H9 (cell line): ENCODE results near the gene INPP5A. TPM values are rescaled to one million over a fixed set of nuclear protein-coding genes. Genes with fewer than 3 reads are reported as not detected.
"Not testable (repeated sequence)": the region's sequence is repeated elsewhere in the genome, so short reads cannot be mapped to it uniquely, and the experiment has no call there.

Experiments
- DNase-seq: peaks from one replicate; pipeline ENCODE4 v3.0.0-alpha.2; 2017
- H2AFZ ChIP-seq: one replicate; pipeline ENCODE4 v1.6.1; 2013; ENCODE audit warnings: mild to moderate bottlenecking, low read length, control low read depth, moderate library complexity
- H2AK5ac ChIP-seq: 2 replicates; pipeline ENCODE4 v1.6.1; 2013; ENCODE audit warnings: low read length, control low read depth, mixed read lengths; ENCODE audit not compliant: insufficient read length
- H2BK120ac ChIP-seq: one replicate; pipeline ENCODE4 v1.6.1; 2013; ENCODE audit warnings: low read depth, mild to moderate bottlenecking, low read length, control low read depth, inconsistent platforms; ENCODE audit not compliant: poor library complexity, severe bottlenecking
- H2BK12ac ChIP-seq: 2 replicates; pipeline ENCODE4 v1.6.1; 2013; ENCODE audit warnings: low read length, control low read depth, mixed read lengths, low read depth; ENCODE audit not compliant: insufficient read length
- H2BK15ac ChIP-seq: 2 replicates; pipeline ENCODE4 v1.6.1; 2013; ENCODE audit warnings: low read depth, low read length, control low read depth
- H2BK20ac ChIP-seq: one replicate; pipeline ENCODE4 v1.6.1; 2013; ENCODE audit warnings: low read depth, mild to moderate bottlenecking, low read length, control low read depth, inconsistent platforms; ENCODE audit not compliant: poor library complexity, severe bottlenecking
- H2BK5ac ChIP-seq: 2 replicates; pipeline ENCODE4 v1.6.1; 2013; ENCODE audit warnings: low read length, control low read depth, mixed read lengths; ENCODE audit not compliant: insufficient read length
- H3K14ac ChIP-seq: 2 replicates; pipeline ENCODE4 v1.6.1; 2013; ENCODE audit warnings: low read length, control low read depth; ENCODE audit not compliant: insufficient read depth
- H3K18ac ChIP-seq: 2 replicates; pipeline ENCODE4 v1.6.1; 2013; ENCODE audit warnings: low read depth, mild to moderate bottlenecking, mixed read lengths, low read length, control low read depth; ENCODE audit not compliant: insufficient read length
- H3K23ac ChIP-seq: 2 replicates; pipeline ENCODE4 v1.6.1; 2013; ENCODE audit warnings: low read length, control low read depth, mixed read lengths, low read depth; ENCODE audit not compliant: insufficient read length
- H3K23me2 ChIP-seq: 2 replicates; pipeline ENCODE4 v1.6.1; 2013; ENCODE audit warnings: low read depth, mild to moderate bottlenecking, mixed read lengths, low read length, control low read depth; ENCODE audit not compliant: insufficient read length, poor library complexity, severe bottlenecking
- H3K27ac ChIP-seq: 2 replicates; pipeline ENCODE4 v1.5.1; 2013; ENCODE audit warnings: low read length, control low read depth, mixed read lengths, low read depth; ENCODE audit not compliant: insufficient read length
- H3K27me3 ChIP-seq: 2 replicates; pipeline ENCODE4 v1.6.1; 2013; ENCODE audit warnings: low read length, control low read depth, inconsistent platforms; ENCODE audit not compliant: insufficient read depth
- H3K4ac ChIP-seq: 2 replicates; pipeline ENCODE4 v1.6.1; 2013; ENCODE audit warnings: low read depth, mild to moderate bottlenecking, control low read depth, inconsistent platforms, low read length, moderate library complexity
- H3K4me1 ChIP-seq: 2 replicates; pipeline ENCODE4 v1.6.1; 2013; ENCODE audit warnings: low read length, control low read depth, inconsistent platforms; ENCODE audit not compliant: insufficient read depth
- H3K4me2 ChIP-seq: 2 replicates; pipeline ENCODE4 v1.6.1; 2013; ENCODE audit warnings: low read length, control low read depth, mixed read lengths; ENCODE audit not compliant: insufficient read length, insufficient read depth
- H3K56ac ChIP-seq: 2 replicates; pipeline ENCODE4 v1.6.1; 2013; ENCODE audit warnings: low read depth, mild to moderate bottlenecking, mixed read lengths, low read length, control low read depth; ENCODE audit not compliant: insufficient read length
- H3K79me1 ChIP-seq: 2 replicates; pipeline ENCODE4 v1.6.1; 2013; ENCODE audit warnings: low read depth, mild to moderate bottlenecking, moderate library complexity, low read length, control low read depth, inconsistent platforms; ENCODE audit not compliant: insufficient read depth, poor library complexity, severe bottlenecking
- H3K79me2 ChIP-seq: 2 replicates; pipeline ENCODE4 v1.6.1; 2013; ENCODE audit warnings: low read length, control low read depth, inconsistent platforms; ENCODE audit not compliant: insufficient read depth
- H3K9ac ChIP-seq: 2 replicates; pipeline ENCODE4 v1.6.1; 2013; ENCODE audit warnings: low read length, control low read depth, mixed read lengths; ENCODE audit not compliant: insufficient read length; ENCODE audit errors: extremely low read depth
- H3K9me3 ChIP-seq: one replicate; pipeline ENCODE4 v1.6.1; 2013; ENCODE audit warnings: low read depth, low read length, inconsistent platforms; ENCODE audit not compliant: control insufficient read depth
- H3T11ph ChIP-seq: one replicate; pipeline ENCODE4 v1.6.1; 2013; ENCODE audit warnings: mild to moderate bottlenecking, low read length, control low read depth, inconsistent platforms
- H4K20me1 ChIP-seq: one replicate; pipeline ENCODE4 v1.6.1; 2013; ENCODE audit not compliant: control insufficient read depth, insufficient read length, insufficient read depth
- H4K5ac ChIP-seq: 2 replicates; pipeline ENCODE4 v1.6.1; 2013; ENCODE audit warnings: low read depth, mild to moderate bottlenecking, mixed read lengths, low read length, control low read depth; ENCODE audit not compliant: insufficient read length
- H4K8ac ChIP-seq: replicated peaks from 2 replicates; pipeline ENCODE4 v1.6.1; 2013; ENCODE audit warnings: low read length, control low read depth, mixed read lengths, low read depth; ENCODE audit not compliant: insufficient read length
- H4K91ac ChIP-seq: 2 replicates; pipeline ENCODE4 v1.6.1; 2013; ENCODE audit warnings: low read depth, mild to moderate bottlenecking, moderate library complexity, mixed read lengths, low read length, control low read depth; ENCODE audit not compliant: insufficient read length
- H3K27ac Mint-ChIP-seq, 3 experiments: 2 replicates in 2 of 3; 3 replicates in 1 of 3; pipeline ENCODE4 v1.8.0; 2020 to 2021; ENCODE audit warnings: mixed read lengths in 3 of 3, mild to moderate bottlenecking in 1 of 3, moderate library complexity in 1 of 3
- H3K27me3 Mint-ChIP-seq: 2 replicates; pipeline ENCODE4 v1.8.0; 2021; ENCODE audit warnings: low read depth, mild to moderate bottlenecking, moderate library complexity, mixed read lengths
- H3K36me3 Mint-ChIP-seq, 3 experiments: 2 replicates in 2 of 3; 3 replicates in 1 of 3; pipeline ENCODE4 v1.8.0; 2020 to 2021; ENCODE audit warnings: low read depth in 3 of 3, mixed read lengths in 3 of 3; ENCODE audit not compliant: insufficient read depth in 1 of 3
- H3K4me1 Mint-ChIP-seq, 2 experiments: 2 replicates each; pipeline ENCODE4 v1.8.0; 2020; ENCODE audit warnings: mixed read lengths in 2 of 2
- H3K4me3 Mint-ChIP-seq, 2 experiments: 2 replicates in 1 of 2; 3 replicates in 1 of 2; pipeline ENCODE4 v1.8.0; 2020 to 2021; ENCODE audit warnings: mild to moderate bottlenecking in 2 of 2, mixed read lengths in 2 of 2, moderate library complexity in 1 of 2
- H3K9me3 Mint-ChIP-seq, 2 experiments: 2 replicates in 1 of 2; 3 replicates in 1 of 2; pipeline ENCODE4 v1.8.0; 2020; ENCODE audit warnings: mild to moderate bottlenecking in 2 of 2, mixed read lengths in 2 of 2, moderate library complexity in 1 of 2
- WGBS: extraction: QIAGEN DNeasy Blood & Tissue Kit; methylation state at CpG from one replicate; pipeline ENCODE4 v1.1.7; 2013; ENCODE audit warnings: missing lambda C conversion rate, low lambda C conversion rate, mixed read lengths; ENCODE audit not compliant: insufficient read length; ENCODE audit errors: extremely low coverage; 5-methylcytosine and 5-hydroxymethylcytosine counted together
- total RNA-seq: library from RNA; stranded (reverse); gene quantifications from 2 replicates; pipeline ENCODE4 v1.2.1, GENCODE V29; 2021

INPP5A gene
- total RNA-seq, 1 experiment from 2014 or later = 17.7 TPM

GRCh38 chr10:132553568-132553967 is 16.0 kb downstream of the INPP5A start:
- not testable (repeated sequence) for DNase-seq, H4K5ac ChIP-seq, H4K20me1 ChIP-seq, H3K9me3 Mint-ChIP-seq, H2BK12ac ChIP-seq, H3K4me2 ChIP-seq, H3K18ac ChIP-seq, H3K27me3 Mint-ChIP-seq, H4K91ac ChIP-seq, H3K27ac Mint-ChIP-seq, H3K79me2 ChIP-seq, H3T11ph ChIP-seq, H2BK20ac ChIP-seq, H3K27ac ChIP-seq, H3K4me1 Mint-ChIP-seq, H2BK120ac ChIP-seq, H3K36me3 Mint-ChIP-seq, H3K23me2 ChIP-seq, H3K79me1 ChIP-seq, H4K8ac ChIP-seq, H3K9ac ChIP-seq, H2AFZ ChIP-seq, H3K56ac ChIP-seq, H3K14ac ChIP-seq, H3K27me3 ChIP-seq, H2AK5ac ChIP-seq, H3K4me3 Mint-ChIP-seq, H2BK5ac ChIP-seq, H3K4ac ChIP-seq, H2BK15ac ChIP-seq, H3K23ac ChIP-seq, H3K9me3 ChIP-seq, H3K4me1 ChIP-seq
- no CpG with 5 or more reads among the region's 3 CpGs for WGBS
